Neural cell (in vitro differentiated cells): Measurements from ENCODE around the gene TCP11. TPM values are rescaled to one million over a fixed set of nuclear protein-coding genes. Genes with fewer than 3 reads are reported as not detected.
A peak's percentile ranks its signal among the peaks of the same experiment; 100 is the strongest.

Experiments used
- H2AFZ ChIP-seq: fragments of 200-600, 300-800 bp; sonication (generic), shearing (Covaris generic); 2 replicates; pipeline ENCODE4 v1.6.0; 2014; ENCODE audit warnings: low read depth, mild to moderate bottlenecking, antibody characterized with exemption, low read length, moderate library complexity
- H3F3A ChIP-seq: fragments of 200-600 bp; shearing (Covaris generic); 2 replicates; pipeline ENCODE4 v1.6.1; 2016; ENCODE audit warnings: mild to moderate bottlenecking, moderate library complexity, mixed read lengths, antibody characterized with exemption, low read length; ENCODE audit not compliant: insufficient read depth, poor library complexity, severe bottlenecking
- H3K27ac ChIP-seq: fragments of 200-600, 300-800 bp; sonication (generic), shearing (Covaris generic); 2 replicates; pipeline ENCODE4 v1.5.1; 2014; ENCODE audit warnings: mild to moderate bottlenecking, low read length, moderate library complexity
- H3K27me3 ChIP-seq: fragments of 300-800, 200-600 bp; sonication (generic), shearing (Covaris generic); 2 replicates; pipeline ENCODE4 v1.6.0; 2014; ENCODE audit warnings: mild to moderate bottlenecking, low read depth, low read length, moderate library complexity; ENCODE audit not compliant: insufficient read depth
- H3K36me3 ChIP-seq: fragments of 300-800, 200-600 bp; sonication (generic), shearing (Covaris generic); 2 replicates; pipeline ENCODE4 v1.5.1; 2014; ENCODE audit warnings: mild to moderate bottlenecking, antibody characterized with exemption, low read length, moderate library complexity; ENCODE audit not compliant: insufficient read depth
- H3K4me2 ChIP-seq: fragments of 300-800, 200-600 bp; sonication (generic), shearing (Covaris generic); 2 replicates; pipeline ENCODE4 v1.6.0; 2014; ENCODE audit warnings: mild to moderate bottlenecking, low read length
- H3K4me3 ChIP-seq: fragments of 300-800, 200-600 bp; sonication (generic), shearing (Covaris generic); 2 replicates; pipeline ENCODE4 v1.5.1; 2014; ENCODE audit warnings: mild to moderate bottlenecking, low read length, moderate library complexity
- H3K79me2 ChIP-seq: fragments of 200-600 bp; shearing (Covaris generic); replicated peaks from 2 replicates; pipeline ENCODE4 v1.6.0; 2014; ENCODE audit warnings: mild to moderate bottlenecking, low read length, moderate library complexity; ENCODE audit not compliant: insufficient read depth
- H3K9ac ChIP-seq: fragments of 300-800, 200-600 bp; sonication (generic), shearing (Covaris generic); 2 replicates; pipeline ENCODE4 v1.6.1; 2016; ENCODE audit warnings: mild to moderate bottlenecking, low read length, mixed read lengths
- H3K9me2 ChIP-seq: fragments of 200-600 bp; shearing (Covaris generic); 2 replicates; pipeline ENCODE4 v1.6.1; 2016; ENCODE audit warnings: mild to moderate bottlenecking, low read length, mixed read lengths; ENCODE audit not compliant: insufficient read depth
- H3K9me3 ChIP-seq: fragments of 200-600, 300-800 bp; sonication (generic), shearing (Covaris generic); 2 replicates; pipeline ENCODE4 v1.6.1; 2016; ENCODE audit warnings: mild to moderate bottlenecking, mixed run types, low read length, moderate library complexity, mixed read lengths
- H4K20me1 ChIP-seq: fragments of 200-600 bp; shearing (Covaris generic); 2 replicates; pipeline ENCODE4 v1.6.1; 2016; ENCODE audit warnings: mild to moderate bottlenecking, mixed run types; ENCODE audit not compliant: insufficient read depth
- CTCF ChIP-seq: fragments of 450-650 bp; IDR thresholded peaks from 2 replicates; pipeline ENCODE4 v1.5.1; 2014; ENCODE audit warnings: antibody characterized with exemption, mild to moderate bottlenecking, moderate library complexity; ENCODE audit not compliant: poor library complexity, severe bottlenecking
- EP300 ChIP-seq: fragments of 450-650 bp; conservative IDR thresholded peaks from 2 replicates; pipeline ENCODE4 v1.6.1; 2014; ENCODE audit warnings: antibody characterized with exemption, mild to moderate bottlenecking, moderate library complexity; ENCODE audit not compliant: poor library complexity, severe bottlenecking
- EZH2 ChIP-seq: fragments of 200-600, 300-800 bp; shearing (Covaris generic), sonication (generic); IDR thresholded peaks from 2 replicates; pipeline ENCODE4 v1.6.1; 2014; ENCODE audit warnings: antibody characterized with exemption, low read length, borderline replicate concordance, mild to moderate bottlenecking; ENCODE audit not compliant: insufficient read depth, poor library complexity, severe bottlenecking
- MXI1 ChIP-seq: fragments of 450-650 bp; conservative IDR thresholded peaks from 2 replicates; pipeline ENCODE4 v1.6.1; 2014; ENCODE audit warnings: antibody characterized with exemption, mild to moderate bottlenecking; ENCODE audit not compliant: poor library complexity, severe bottlenecking
- POLR2AphosphoS5 ChIP-seq: IDR thresholded peaks from 2 replicates; pipeline ENCODE4 v1.6.1; 2012
- RAD21 ChIP-seq: fragments of 450-650 bp; conservative IDR thresholded peaks from 2 replicates; pipeline ENCODE4 v1.6.1; 2014; ENCODE audit warnings: antibody characterized with exemption, mild to moderate bottlenecking, moderate library complexity
- REST ChIP-seq: IDR thresholded peaks from 2 replicates; pipeline ENCODE4 v1.6.1; 2012; ENCODE audit warnings: borderline replicate concordance
- SMC3 ChIP-seq: fragments of 450-650 bp; conservative IDR thresholded peaks from 2 replicates; pipeline ENCODE4 v1.6.1; 2014; ENCODE audit warnings: antibody characterized with exemption, mild to moderate bottlenecking, moderate library complexity; ENCODE audit not compliant: poor library complexity
- TAF1 ChIP-seq: IDR thresholded peaks from 2 replicates; pipeline ENCODE4 v1.6.1; 2012; ENCODE audit warnings: low read depth
- polyA plus RNA-seq: library from polyadenylated mRNA; depleted of rRNA; stranded (reverse); fragments of >200 nt; gene quantifications from 2 replicates; pipeline ENCODE4 v1.2.3, GENCODE V29; 2014

TCP11 gene
- polyA plus RNA-seq, 1 donor from 2014 or later = not detected

GRCh38 chr6:35146453-35146852, 5.3 kb upstream of the TCP11 start:
- Histone ChIP-seq H3K36me3 (no peaks in the 10 kb centered on the region), H3K9me2 (no peaks in the 10 kb centered on the region), H4K20me1 (no peaks in the 10 kb centered on the region), H3K79me2 (no peaks in the 10 kb centered on the region), H3F3A (no peaks in the 10 kb centered on the region), H3K9me3 (no peaks in the 10 kb centered on the region), H3K27ac (no peak overlapping the region), H2AFZ (no peak overlapping the region), H3K4me3 (no peak overlapping the region), H3K4me2 (no peak overlapping the region), H3K9ac (no peak overlapping the region), H3K27me3 (no peaks in the 10 kb centered on the region)
- TF ChIP-seq EZH2 (no peak), SMC3 (no peak), POLR2AphosphoS5 (no peak), CTCF (peak; percentile 12), REST (no peak), RAD21 (peak; percentile 22), TAF1 (no peak)

- Histone ChIP-seq H2AFZ (no peak overlapping the region), H3K4me3 (no peak overlapping the region), H3K36me3 (no peaks in the 10 kb centered on the region), H3K4me2 (no peak overlapping the region), H4K20me1 (no peaks in the 10 kb centered on the region), H3F3A (no peaks in the 10 kb centered on the region), H3K9ac (no peak overlapping the region), H3K27ac (no peak overlapping the region), H3K79me2 (no peaks in the 10 kb centered on the region), H3K27me3 (no peaks in the 10 kb centered on the region), H3K9me3 (no peaks in the 10 kb centered on the region), H3K9me2 (no peaks in the 10 kb centered on the region)
- TF ChIP-seq MXI1 = no peak
- TF ChIP-seq REST = no peak
- no peak for TF ChIP-seq SMC3
- TF ChIP-seq EZH2 = no peak
- TF ChIP-seq POLR2AphosphoS5 = no peak
- no peak for TF ChIP-seq CTCF
- no peak for TF ChIP-seq RAD21
- no peak for TF ChIP-seq EP300
- TF ChIP-seq TAF1 = no peak
Measured at GRCh38 chr6:35145757-35146156, 4.6 kb upstream of the TCP11 start.
